Middle frontal gyrus (tissue), 1 donor: Measurements from ENCODE around the gene RAVER2.
"Not testable (repeated sequence)": the region's sequence is repeated elsewhere in the genome, so short reads cannot be mapped to it uniquely, and the experiment has no call there.

Source experiments
- DNase-seq: peaks from one replicate; pipeline ENCODE4 v3.0.0-alpha.2; 2015; ENCODE audit warnings: low spot score; ENCODE audit errors: extremely low spot score

The RAVER2 gene

GRCh38 chr1:64801851-64802523, 57.1 kb downstream of the RAVER2 start:
- DNase-seq: no peak

GRCh38 chr1:64809309-64809708, 64.4 kb downstream of the RAVER2 start:
- DNase-seq: no peak

- no peak for DNase-seq
Measured at GRCh38 chr1:64810001-64810400, 65.1 kb downstream of the RAVER2 start.

GRCh38 chr1:64811131-64811530, 66.3 kb downstream of the RAVER2 start:
- DNase-seq: no peak

- no peak for DNase-seq
Measured at GRCh38 chr1:64814427-64814826, 69.6 kb downstream of the RAVER2 start.

GRCh38 chr1:64817364-64817763, 72.5 kb downstream of the RAVER2 start:
- not testable (repeated sequence) for DNase-seq

- DNase-seq: not testable (repeated sequence)
Measured at GRCh38 chr1:64820572-64820971, 75.7 kb downstream of the RAVER2 start.

GRCh38 chr1:64822621-64823020, 77.7 kb downstream of the RAVER2 start:
- DNase-seq: no peak

GRCh38 chr1:64823691-64824476, 79.0 kb downstream of the RAVER2 start:
- peak; percentile 47 for DNase-seq

- no peak for DNase-seq
Measured at GRCh38 chr1:64826991-64827390, 82.1 kb downstream of the RAVER2 start.

GRCh38 chr1:64828829-64829228, 84.0 kb downstream of the RAVER2 start:
- DNase-seq: no peak

- DNase-seq: no peak
Measured at GRCh38 chr1:64829411-64830029, 84.6 kb downstream of the RAVER2 start.

GRCh38 chr1:64830030-64830651, 85.3 kb downstream of the RAVER2 start:
- no peak for DNase-seq

GRCh38 chr1:64834734-64835133, 89.9 kb downstream of the RAVER2 start:
- no peak for DNase-seq

GRCh38 chr1:64836802-64837201, 91.9 kb downstream of the RAVER2 start:
- DNase-seq: no peak

- no peak for DNase-seq
Measured at GRCh38 chr1:64838486-64838885, 93.6 kb downstream of the RAVER2 start.

GRCh38 chr1:64839261-64839660, 94.4 kb downstream of the RAVER2 start:
- no peak for DNase-seq

- DNase-seq: no peak
Measured at GRCh38 chr1:64839732-64840405, 95.0 kb downstream of the RAVER2 start.

GRCh38 chr1:64841330-64842065, 96.6 kb downstream of the RAVER2 start:
- DNase-seq: no peak

GRCh38 chr1:64842224-64842623, 97.3 kb downstream of the RAVER2 start:
- no peak for DNase-seq

- DNase-seq: no peak
Measured at GRCh38 chr1:64843675-64844074, 98.8 kb downstream of the RAVER2 start.
